ENCODE data around the gene CELF6.

Gene CELF6

DNA sequence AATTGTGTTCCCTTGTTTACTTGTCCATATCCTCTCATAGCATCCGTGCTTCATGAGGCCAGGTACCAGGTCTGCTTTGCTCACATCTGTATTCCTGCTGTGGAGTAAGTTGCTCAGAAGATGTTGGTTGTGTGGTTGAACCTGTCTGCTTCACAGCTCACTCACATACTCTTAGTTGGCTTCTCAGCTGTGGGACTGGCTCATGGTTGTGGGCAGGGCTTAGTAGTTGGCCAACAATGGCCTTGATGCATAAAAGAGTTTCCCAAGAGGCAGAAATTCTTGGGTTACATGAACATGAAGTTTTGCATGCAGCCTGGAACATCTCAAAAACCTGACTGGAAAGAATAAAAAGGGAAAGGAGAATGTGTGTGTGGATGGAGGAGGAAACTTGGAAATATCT lies 17.0 kb downstream of the CELF6 start:
- Histone ChIP-seq H3K27ac (ENCODE audit: low read depth, low read length) (no peak overlapping the region), H3K27me3 (ENCODE audit: control insufficient read depth in 1 of 2, insufficient read depth in 2 of 2, low read length in 2 of 2) (no peaks in the 10 kb centered on the region), H3K9me3 (ENCODE audit: control insufficient read depth in 1 of 2, low read length in 2 of 2) (no peaks in the 10 kb centered on the region), H3K9ac (ENCODE audit: low read depth in 1 of 2, low read length in 2 of 2) (no peak overlapping the region), H3K4me1 (ENCODE audit: control insufficient read depth in 1 of 2, insufficient read depth in 2 of 2, low read length in 2 of 2) (no peaks in the 10 kb centered on the region), H3K36me3 (ENCODE audit: control insufficient read depth in 1 of 2, insufficient read depth in 2 of 2, low read length in 2 of 2) (no peaks in the 10 kb centered on the region), H3K4me3 (ENCODE audit: low read depth in 1 of 2, low read length in 2 of 2) (no peak overlapping the region)

DNA sequence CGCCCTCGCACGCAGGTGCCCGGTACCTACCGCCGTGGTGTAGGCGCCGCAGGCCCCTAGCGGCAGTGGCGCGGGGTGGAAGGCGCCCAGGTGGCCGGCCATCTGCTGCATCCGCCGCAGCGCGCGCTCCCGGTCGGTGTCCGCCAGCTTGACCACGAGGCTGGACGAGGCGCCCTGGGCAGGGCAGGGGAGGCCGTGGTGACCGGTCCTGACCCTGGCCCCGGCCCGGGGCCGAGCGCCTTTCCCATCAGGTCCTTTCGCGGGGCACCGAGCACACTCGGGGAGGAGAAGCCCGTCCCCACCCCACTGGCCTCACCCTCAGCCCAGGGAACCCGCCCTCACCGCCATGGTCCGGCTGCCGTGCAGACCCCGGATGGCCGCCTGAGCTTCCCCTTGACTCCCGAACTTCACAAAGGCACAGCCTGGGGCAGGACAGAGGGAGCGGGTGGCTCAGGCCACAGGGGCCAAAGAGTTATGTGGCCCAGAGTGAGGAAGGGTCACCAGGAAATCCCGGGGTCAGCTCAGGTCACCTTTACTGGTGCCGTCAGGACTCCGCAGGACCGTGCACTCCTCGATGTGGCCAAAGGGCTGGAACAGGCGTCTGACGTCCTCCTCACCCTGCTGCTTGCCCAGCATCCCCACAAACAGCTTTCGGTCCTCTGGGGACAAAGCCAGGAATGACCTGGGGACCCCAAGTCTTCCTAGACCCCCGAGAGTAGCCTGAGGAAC lies 30.2 kb downstream of the CELF6 start:
- Histone ChIP-seq H3K36me3 (ENCODE audit: control insufficient read depth in 1 of 2, insufficient read depth in 2 of 2, low read length in 2 of 2) (no peaks in the 10 kb centered on the region), H3K9ac (ENCODE audit: low read depth in 1 of 2, low read length in 2 of 2) (no peak overlapping the region), H3K4me1 (ENCODE audit: control insufficient read depth in 1 of 2, insufficient read depth in 2 of 2, low read length in 2 of 2) (no peaks in the 10 kb centered on the region), H3K4me3 (ENCODE audit: low read depth in 1 of 2, low read length in 2 of 2) (no peak overlapping the region), H3K27me3 (ENCODE audit: control insufficient read depth in 1 of 2, insufficient read depth in 2 of 2, low read length in 2 of 2) (no peaks in the 10 kb centered on the region), H3K27ac (ENCODE audit: low read depth, low read length) (no peak overlapping the region), H3K9me3 (ENCODE audit: control insufficient read depth in 1 of 2, low read length in 2 of 2) (no peaks in the 10 kb centered on the region)

- Histone ChIP-seq H3K27me3 (ENCODE audit: control insufficient read depth in 1 of 2, insufficient read depth in 2 of 2, low read length in 2 of 2) (no peaks in the 10 kb centered on the region), H3K27ac (ENCODE audit: low read depth, low read length) (no peak overlapping the region), H3K4me1 (ENCODE audit: control insufficient read depth in 1 of 2, insufficient read depth in 2 of 2, low read length in 2 of 2) (no peaks in the 10 kb centered on the region), H3K36me3 (ENCODE audit: control insufficient read depth in 1 of 2, insufficient read depth in 2 of 2, low read length in 2 of 2) (no peaks in the 10 kb centered on the region), H3K9me3 (ENCODE audit: control insufficient read depth in 1 of 2, low read length in 2 of 2) (no peaks in the 10 kb centered on the region), H3K9ac (ENCODE audit: low read depth in 1 of 2, low read length in 2 of 2) (no peak overlapping the region), H3K4me3 (ENCODE audit: low read depth in 1 of 2, low read length in 2 of 2) (no peak overlapping the region)
Measured at GRCh38 chr15:72288796-72289596, 31.0 kb downstream of the CELF6 start.

- no peak overlapping the region for H3K4me3 ChIP-seq (ENCODE audit: low read depth in 1 of 2, low read length in 2 of 2)
- H3K9me3 ChIP-seq (ENCODE audit: control insufficient read depth in 1 of 2, low read length in 2 of 2): no peaks in the 10 kb centered on the region
- no peak overlapping the region for H3K27ac ChIP-seq (ENCODE audit: low read depth, low read length)
- no peak overlapping the region for H3K9ac ChIP-seq (ENCODE audit: low read depth in 1 of 2, low read length in 2 of 2)
- no peaks in the 10 kb centered on the region for H3K36me3 ChIP-seq (ENCODE audit: control insufficient read depth in 1 of 2, insufficient read depth in 2 of 2, low read length in 2 of 2)
- no peaks in the 10 kb centered on the region for H3K27me3 ChIP-seq (ENCODE audit: control insufficient read depth in 1 of 2, insufficient read depth in 2 of 2, low read length in 2 of 2)
- H3K4me1 ChIP-seq (ENCODE audit: control insufficient read depth in 1 of 2, insufficient read depth in 2 of 2, low read length in 2 of 2): no peaks in the 10 kb centered on the region
Measured at GRCh38 chr15:72285927-72286516, 33.9 kb downstream of the CELF6 start.

- H3K4me3 ChIP-seq (ENCODE audit: low read depth in 1 of 2, low read length in 2 of 2): no peak overlapping the region
- no peaks in the 10 kb centered on the region for H3K36me3 ChIP-seq (ENCODE audit: control insufficient read depth in 1 of 2, insufficient read depth in 2 of 2, low read length in 2 of 2)
- no peaks in the 10 kb centered on the region for H3K9me3 ChIP-seq (ENCODE audit: control insufficient read depth in 1 of 2, low read length in 2 of 2)
- H3K27ac ChIP-seq (ENCODE audit: low read depth, low read length): no peak overlapping the region
- no peak overlapping the region for H3K9ac ChIP-seq (ENCODE audit: low read depth in 1 of 2, low read length in 2 of 2)
- H3K4me1 ChIP-seq (ENCODE audit: control insufficient read depth in 1 of 2, insufficient read depth in 2 of 2, low read length in 2 of 2): no peaks in the 10 kb centered on the region
- no peaks in the 10 kb centered on the region for H3K27me3 ChIP-seq (ENCODE audit: control insufficient read depth in 1 of 2, insufficient read depth in 2 of 2, low read length in 2 of 2)
Measured at GRCh38 chr15:72285402-72285801, 34.6 kb downstream of the CELF6 start.

- Histone ChIP-seq H3K27me3 (ENCODE audit: control insufficient read depth in 1 of 2, insufficient read depth in 2 of 2, low read length in 2 of 2) (no peaks in the 10 kb centered on the region), H3K9ac (ENCODE audit: low read depth in 1 of 2, low read length in 2 of 2) (no peak overlapping the region), H3K36me3 (ENCODE audit: control insufficient read depth in 1 of 2, insufficient read depth in 2 of 2, low read length in 2 of 2) (no peaks in the 10 kb centered on the region), H3K9me3 (ENCODE audit: control insufficient read depth in 1 of 2, low read length in 2 of 2) (no peaks in the 10 kb centered on the region), H3K4me3 (ENCODE audit: low read depth in 1 of 2, low read length in 2 of 2) (no peak overlapping the region), H3K4me1 (ENCODE audit: control insufficient read depth in 1 of 2, insufficient read depth in 2 of 2, low read length in 2 of 2) (no peaks in the 10 kb centered on the region), H3K27ac (ENCODE audit: low read depth, low read length) (no peak overlapping the region)
Measured at GRCh38 chr15:72284781-72285180, 35.2 kb downstream of the CELF6 start.

GRCh38 chr15:72281713-72282112 lies 38.2 kb downstream of the CELF6 start:
- Histone ChIP-seq H3K9me3 (ENCODE audit: control insufficient read depth in 1 of 2, low read length in 2 of 2) (no peaks in the 10 kb centered on the region), H3K9ac (ENCODE audit: low read depth in 1 of 2, low read length in 2 of 2) (no peak overlapping the region), H3K4me3 (ENCODE audit: low read depth in 1 of 2, low read length in 2 of 2) (no peak overlapping the region), H3K27me3 (ENCODE audit: control insufficient read depth in 1 of 2, insufficient read depth in 2 of 2, low read length in 2 of 2) (no peaks in the 10 kb centered on the region), H3K27ac (ENCODE audit: low read depth, low read length) (no peak overlapping the region), H3K36me3 (ENCODE audit: control insufficient read depth in 1 of 2, insufficient read depth in 2 of 2, low read length in 2 of 2) (no peaks in the 10 kb centered on the region), H3K4me1 (ENCODE audit: control insufficient read depth in 1 of 2, insufficient read depth in 2 of 2, low read length in 2 of 2) (no peaks in the 10 kb centered on the region)

DNA sequence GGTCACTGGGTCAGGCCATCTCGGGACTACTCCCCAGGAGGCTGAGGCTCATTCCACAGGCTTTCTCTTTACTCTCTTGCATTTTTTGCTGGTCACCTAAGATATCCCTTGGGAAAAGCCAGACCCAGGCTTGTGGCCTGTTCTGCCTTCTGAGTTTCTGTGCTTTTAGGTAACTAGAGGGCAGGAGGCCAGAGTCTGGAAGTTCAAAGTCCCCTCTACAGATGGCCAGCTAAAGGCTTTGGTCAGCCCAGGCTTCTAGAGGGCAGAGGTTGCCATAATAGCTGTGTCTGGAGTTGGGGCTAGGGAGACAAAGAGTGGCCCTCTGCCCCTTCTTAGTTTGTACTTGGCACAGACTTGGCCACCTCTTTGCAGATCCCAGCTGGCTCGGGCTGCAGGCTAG lies 39.2 kb downstream of the CELF6 start:
- no peaks in the 10 kb centered on the region for H3K36me3 ChIP-seq (ENCODE audit: control insufficient read depth in 1 of 2, insufficient read depth in 2 of 2, low read length in 2 of 2)
- H3K27me3 ChIP-seq (ENCODE audit: control insufficient read depth in 1 of 2, insufficient read depth in 2 of 2, low read length in 2 of 2): no peaks in the 10 kb centered on the region
- H3K4me3 ChIP-seq (ENCODE audit: low read depth in 1 of 2, low read length in 2 of 2): no peak overlapping the region
- H3K4me1 ChIP-seq (ENCODE audit: control insufficient read depth in 1 of 2, insufficient read depth in 2 of 2, low read length in 2 of 2): no peaks in the 10 kb centered on the region
- no peak overlapping the region for H3K27ac ChIP-seq (ENCODE audit: low read depth, low read length)
- no peak overlapping the region for H3K9ac ChIP-seq (ENCODE audit: low read depth in 1 of 2, low read length in 2 of 2)
- H3K9me3 ChIP-seq (ENCODE audit: control insufficient read depth in 1 of 2, low read length in 2 of 2): no peaks in the 10 kb centered on the region

- H3K27ac ChIP-seq (ENCODE audit: low read depth, low read length): no peak overlapping the region
- H3K9me3 ChIP-seq (ENCODE audit: control insufficient read depth in 1 of 2, low read length in 2 of 2): no peaks in the 10 kb centered on the region
- H3K4me3 ChIP-seq (ENCODE audit: low read depth in 1 of 2, low read length in 2 of 2): no peak overlapping the region
- H3K4me1 ChIP-seq (ENCODE audit: control insufficient read depth in 1 of 2, insufficient read depth in 2 of 2, low read length in 2 of 2): no peaks in the 10 kb centered on the region
- H3K36me3 ChIP-seq (ENCODE audit: control insufficient read depth in 1 of 2, insufficient read depth in 2 of 2, low read length in 2 of 2): no peaks in the 10 kb centered on the region
- H3K9ac ChIP-seq (ENCODE audit: low read depth in 1 of 2, low read length in 2 of 2): no peak overlapping the region
- H3K27me3 ChIP-seq (ENCODE audit: control insufficient read depth in 1 of 2, insufficient read depth in 2 of 2, low read length in 2 of 2): no peaks in the 10 kb centered on the region
Measured at GRCh38 chr15:72278737-72279136, 41.2 kb downstream of the CELF6 start.

- Histone ChIP-seq H3K4me3 (ENCODE audit: low read depth in 1 of 2, low read length in 2 of 2) (no peak overlapping the region), H3K9me3 (ENCODE audit: control insufficient read depth in 1 of 2, low read length in 2 of 2) (no peaks in the 10 kb centered on the region), H3K4me1 (ENCODE audit: control insufficient read depth in 1 of 2, insufficient read depth in 2 of 2, low read length in 2 of 2) (peaks cover 5 to 12% of the 10 kb centered on the region in 2 donors), H3K27ac (ENCODE audit: low read depth, low read length) (no peak overlapping the region), H3K27me3 (ENCODE audit: control insufficient read depth in 1 of 2, insufficient read depth in 2 of 2, low read length in 2 of 2) (no peaks in the 10 kb centered on the region), H3K9ac (ENCODE audit: low read depth in 1 of 2, low read length in 2 of 2) (no peak overlapping the region), H3K36me3 (ENCODE audit: control insufficient read depth in 1 of 2, insufficient read depth in 2 of 2, low read length in 2 of 2) (no peaks in the 10 kb centered on the region)
Measured at GRCh38 chr15:72276326-72276700, 43.6 kb downstream of the CELF6 start.

Measured in duodenal mucosa (tissue), 2 donors.